ENCODE data around the gene FAT3. TPM values are rescaled to one million over a fixed set of nuclear protein-coding genes. Genes with fewer than 3 reads are reported as not detected.

Gene FAT3
- total and polyA plus RNA-seq, 2 of the 13 experiments (the other 11 are each of a cell fraction or from before 2014, with no cell fraction given): not detected

DNA sequence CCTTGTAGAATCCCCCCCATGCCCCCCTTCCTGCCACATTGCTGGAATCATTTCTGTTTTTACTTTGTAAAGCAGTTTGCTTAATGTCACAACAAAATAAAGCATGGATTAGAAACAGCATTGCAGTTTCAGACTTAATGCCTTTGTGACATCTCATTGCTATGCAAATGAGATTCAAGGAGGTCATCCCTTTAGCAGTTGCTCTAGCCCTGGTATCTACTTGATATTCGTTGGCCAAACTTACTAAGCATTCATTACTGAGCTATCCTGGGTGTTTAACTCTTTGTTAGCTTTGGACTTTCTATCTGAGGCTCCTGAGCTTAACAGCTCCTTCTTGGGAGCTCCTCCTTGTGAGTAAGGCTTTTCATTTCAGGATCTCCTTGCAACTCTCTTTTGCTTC lies 16.3 kb downstream of the FAT3 start (continued):
- TF ChIP-seq ZNF816 (CRISPR knock-in tag; IDR thresholded peaks at IDR 0.05; ENCODE audit: borderline replicate concordance) (no peak), ZNF766 (CRISPR knock-in tag; IDR thresholded peaks at IDR 0.05; ENCODE audit: borderline replicate concordance) (no peak), ZNF788 (CRISPR knock-in tag; IDR thresholded peaks at IDR 0.05; ENCODE audit: borderline replicate concordance) (no peak), ZNF354B (CRISPR knock-in tag; IDR thresholded peaks at IDR 0.05) (no peak), REL (CRISPR knock-in tag; conservative IDR thresholded peaks at IDR 0.05) (no peak), TEAD3 (CRISPR knock-in tag; optimal IDR thresholded peaks at IDR 0.05; ENCODE audit: borderline replicate concordance) (no peak)
- TF ChIP-seq, protein P1, sequence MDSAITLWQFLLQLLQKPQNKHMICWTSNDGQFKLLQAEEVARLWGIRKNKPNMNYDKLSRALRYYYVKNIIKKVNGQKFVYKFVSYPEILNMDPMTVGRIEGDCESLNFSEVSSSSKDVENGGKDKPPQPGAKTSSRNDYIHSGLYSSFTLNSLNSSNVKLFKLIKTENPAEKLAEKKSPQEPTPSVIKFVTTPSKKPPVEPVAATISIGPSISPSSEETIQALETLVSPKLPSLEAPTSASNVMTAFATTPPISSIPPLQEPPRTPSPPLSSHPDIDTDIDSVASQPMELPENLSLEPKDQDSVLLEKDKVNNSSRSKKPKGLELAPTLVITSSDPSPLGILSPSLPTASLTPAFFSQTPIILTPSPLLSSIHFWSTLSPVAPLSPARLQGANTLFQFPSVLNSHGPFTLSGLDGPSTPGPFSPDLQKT (CRISPR knock-in tag; IDR thresholded peaks at IDR 0.05; ENCODE audit: borderline replicate concordance): no peak
- TF ChIP-seq, protein P2, sequence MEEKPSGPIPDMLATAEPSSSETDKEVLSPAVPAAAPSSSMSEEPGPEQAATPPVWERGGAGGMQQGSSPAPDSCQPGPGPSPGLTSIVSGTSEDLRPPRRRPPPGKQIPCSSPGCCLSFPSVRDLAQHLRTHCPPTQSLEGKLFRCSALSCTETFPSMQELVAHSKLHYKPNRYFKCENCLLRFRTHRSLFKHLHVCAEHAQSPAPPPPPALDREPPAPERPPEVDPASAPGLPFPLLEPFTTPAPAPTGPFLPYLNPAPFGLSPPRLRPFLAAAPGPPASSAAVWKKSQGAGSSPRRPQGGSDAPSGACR (CRISPR knock-in tag; IDR thresholded peaks at IDR 0.05): no peak
- TF ChIP-seq, protein P3, sequence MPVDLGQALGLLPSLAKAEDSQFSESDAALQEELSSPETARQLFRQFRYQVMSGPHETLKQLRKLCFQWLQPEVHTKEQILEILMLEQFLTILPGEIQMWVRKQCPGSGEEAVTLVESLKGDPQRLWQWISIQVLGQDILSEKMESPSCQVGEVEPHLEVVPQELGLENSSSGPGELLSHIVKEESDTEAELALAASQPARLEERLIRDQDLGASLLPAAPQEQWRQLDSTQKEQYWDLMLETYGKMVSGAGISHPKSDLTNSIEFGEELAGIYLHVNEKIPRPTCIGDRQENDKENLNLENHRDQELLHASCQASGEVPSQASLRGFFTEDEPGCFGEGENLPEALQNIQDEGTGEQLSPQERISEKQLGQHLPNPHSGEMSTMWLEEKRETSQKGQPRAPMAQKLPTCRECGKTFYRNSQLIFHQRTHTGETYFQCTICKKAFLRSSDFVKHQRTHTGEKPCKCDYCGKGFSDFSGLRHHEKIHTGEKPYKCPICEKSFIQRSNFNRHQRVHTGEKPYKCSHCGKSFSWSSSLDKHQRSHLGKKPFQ (CRISPR knock-in tag; IDR thresholded peaks at IDR 0.05; ENCODE audit: insufficient replicate concordance): no peak

DNA sequence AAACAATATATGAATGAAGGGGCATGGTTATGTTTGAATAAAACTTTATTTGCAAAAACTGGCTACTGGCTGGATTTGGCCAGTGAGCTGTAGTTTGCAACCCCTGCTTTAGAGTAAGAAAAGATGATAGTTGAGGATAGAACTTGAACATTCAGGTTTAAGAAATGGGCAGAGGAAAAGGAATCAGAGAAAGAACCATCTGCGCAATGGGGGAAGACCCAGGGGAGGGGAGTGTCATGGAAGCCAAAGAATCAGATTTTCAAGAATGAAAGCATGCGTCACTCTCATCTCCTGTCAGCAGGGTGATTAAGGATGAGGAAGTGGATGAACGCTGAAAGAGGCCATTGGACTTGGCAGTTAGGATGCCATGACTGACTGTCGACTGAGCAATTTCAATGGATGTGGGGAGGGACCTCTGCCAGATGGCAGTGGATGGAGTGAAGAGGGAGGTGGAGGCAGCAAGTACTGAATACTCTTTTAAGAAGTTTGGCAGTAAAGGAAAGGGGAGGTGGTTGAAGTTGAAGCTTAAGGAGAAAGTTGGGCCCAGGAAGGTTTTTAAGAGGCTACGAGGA lies 21.2 kb downstream of the FAT3 start:
- H3K36me3 ChIP-seq (replicated peaks in 1 of 2; ENCODE audit: control insufficient read depth in 1 of 2, insufficient read depth in 2 of 2, low read length in 2 of 2): no peaks in the 10 kb centered on the region
- H3K27me3 ChIP-seq (ENCODE audit: control insufficient read depth in 1 of 2, insufficient read depth in 2 of 2, low read length in 2 of 2): no peaks in the 10 kb centered on the region
- no peaks in the 10 kb centered on the region for H3K9me3 ChIP-seq (ENCODE audit: low read length)
- 23% methylated on average over 5 of the region's 5 CpGs for WGBS (ENCODE audit: low lambda C conversion rate)
- no peak overlapping the region for H3K4me3 ChIP-seq (replicated peaks in 1 of 3; ENCODE audit: insufficient read depth in 1 of 3, low read depth in 2 of 3, low read length in 3 of 3)
- FAIRE-seq (no peak), DNase-seq (ENCODE audit: low spot score) (no peak), ATAC-seq (no peak)
- H2AFZ ChIP-seq (ENCODE audit: low read length): no peak overlapping the region
- no TSS peak for BruUV-seq (replicated peaks)
- no peaks in the 10 kb centered on the region for H3K79me2 ChIP-seq (ENCODE audit: insufficient read depth, low read length)
- no peaks in the 10 kb centered on the region for H3K4me1 ChIP-seq (ENCODE audit: insufficient read depth, low read length)
- intact Hi-C loops (cut with micrococcal nuclease; ENCODE audit: unreplicated experiment) (no loop called here), in situ Hi-C loops (cut with HindIII; ENCODE audit: extremely low pct_ligation_motif_present, low pct_unique_long_range_greater_than_20kb) (no loop called here)
- no peak overlapping the region for H3K4me2 ChIP-seq (ENCODE audit: low read depth, low read length)
- POLR2A ChIA-PET: no interaction called here
- CTCF ChIA-PET (ENCODE audit: low intra/inter-chr PET ratio, low total read pairs): no interaction called here
- no peak overlapping the region for H3K27ac ChIP-seq (ENCODE audit: extremely low read length, insufficient read depth, low read length)
- H3K9ac ChIP-seq (ENCODE audit: insufficient read depth, low read depth, low read length): no peak overlapping the region
- H4K20me1 ChIP-seq (ENCODE audit: insufficient read depth, low read length): no peaks in the 10 kb centered on the region
- no peak for TF ChIP-seq ATM (IDR thresholded peaks at IDR 0.05; ENCODE audit: borderline replicate concordance)
- TF ChIP-seq, protein P4, sequence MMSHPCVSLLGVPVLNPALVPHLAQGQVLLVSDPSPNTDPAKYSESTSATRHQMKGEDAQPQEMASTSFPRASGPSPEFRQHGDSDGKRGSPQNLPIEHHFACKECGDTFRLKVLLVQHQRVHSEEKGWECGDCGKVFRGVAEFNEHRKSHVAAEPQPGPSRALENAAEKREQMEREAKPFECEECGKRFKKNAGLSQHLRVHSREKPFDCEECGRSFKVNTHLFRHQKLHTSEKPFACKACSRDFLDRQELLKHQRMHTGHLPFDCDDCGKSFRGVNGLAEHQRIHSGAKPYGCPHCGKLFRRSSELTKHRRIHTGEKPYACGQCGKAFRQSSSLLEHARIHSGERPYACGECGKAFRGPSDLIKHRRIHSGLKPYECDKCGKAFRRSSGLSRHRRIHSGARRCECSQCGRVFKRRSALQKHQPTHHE (CRISPR knock-in tag; IDR thresholded peaks at IDR 0.05; ENCODE audit: borderline replicate concordance): no peak
- no peak for TF ChIP-seq ZFP36L2 (CRISPR knock-in tag; IDR thresholded peaks at IDR 0.05)
- TF ChIP-seq SNAI1 (CRISPR knock-in tag; IDR thresholded peaks at IDR 0.05; ENCODE audit: borderline replicate concordance): no peak
- TF ChIP-seq, protein P5, sequence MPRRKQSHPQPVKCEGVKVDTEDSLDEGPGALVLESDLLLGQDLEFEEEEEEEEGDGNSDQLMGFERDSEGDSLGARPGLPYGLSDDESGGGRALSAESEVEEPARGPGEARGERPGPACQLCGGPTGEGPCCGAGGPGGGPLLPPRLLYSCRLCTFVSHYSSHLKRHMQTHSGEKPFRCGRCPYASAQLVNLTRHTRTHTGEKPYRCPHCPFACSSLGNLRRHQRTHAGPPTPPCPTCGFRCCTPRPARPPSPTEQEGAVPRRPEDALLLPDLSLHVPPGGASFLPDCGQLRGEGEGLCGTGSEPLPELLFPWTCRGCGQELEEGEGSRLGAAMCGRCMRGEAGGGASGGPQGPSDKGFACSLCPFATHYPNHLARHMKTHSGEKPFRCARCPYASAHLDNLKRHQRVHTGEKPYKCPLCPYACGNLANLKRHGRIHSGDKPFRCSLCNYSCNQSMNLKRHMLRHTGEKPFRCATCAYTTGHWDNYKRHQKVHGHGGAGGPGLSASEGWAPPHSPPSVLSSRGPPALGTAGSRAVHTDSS (CRISPR knock-in tag; conservative IDR thresholded peaks at IDR 0.05): no peak
- no peak for TF ChIP-seq ZNF180 (CRISPR knock-in tag; IDR thresholded peaks at IDR 0.05; ENCODE audit: borderline replicate concordance, low read depth)
- TF ChIP-seq ZNF776 (CRISPR knock-in tag; IDR thresholded peaks at IDR 0.05): no peak
- no peak for TF ChIP-seq ZNF720 (CRISPR knock-in tag; IDR thresholded peaks at IDR 0.05)
- TF ChIP-seq ZNF256 (CRISPR knock-in tag; conservative IDR thresholded peaks at IDR 0.05): no peak
